SKM-1 treated with dmso at 0.1 percent for 144 hours (cell line): Measurements from ENCODE around the gene SOS1.

Source experiments
- DNase-seq: peaks from one replicate; lab custom pipeline; 2025; ENCODE audit not compliant: unreplicated experiment; lab: John Stamatoyannopoulos, UW

SOS1 gene

DNA sequence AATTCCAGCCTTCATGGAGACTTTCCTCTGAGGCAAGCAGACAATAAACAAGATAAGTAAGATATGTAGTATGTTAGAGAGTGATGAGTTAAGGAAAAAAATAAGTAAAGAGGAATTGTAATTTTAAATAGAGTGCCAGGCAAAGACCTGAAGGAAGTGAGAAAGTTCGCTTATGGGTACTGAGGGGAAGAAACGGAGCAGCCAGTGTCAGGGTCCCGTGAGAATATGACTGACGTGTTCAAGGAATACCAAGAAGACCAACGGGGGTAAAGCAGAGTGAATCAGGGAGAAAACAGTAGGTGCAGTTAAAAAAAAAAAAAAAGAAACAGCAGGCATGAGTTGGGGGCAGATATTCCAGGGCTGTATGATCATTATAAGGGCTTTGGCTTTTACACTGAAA lies 186.1 kb downstream of the SOS1 start:
- DNase-seq, result no peak

DNA sequence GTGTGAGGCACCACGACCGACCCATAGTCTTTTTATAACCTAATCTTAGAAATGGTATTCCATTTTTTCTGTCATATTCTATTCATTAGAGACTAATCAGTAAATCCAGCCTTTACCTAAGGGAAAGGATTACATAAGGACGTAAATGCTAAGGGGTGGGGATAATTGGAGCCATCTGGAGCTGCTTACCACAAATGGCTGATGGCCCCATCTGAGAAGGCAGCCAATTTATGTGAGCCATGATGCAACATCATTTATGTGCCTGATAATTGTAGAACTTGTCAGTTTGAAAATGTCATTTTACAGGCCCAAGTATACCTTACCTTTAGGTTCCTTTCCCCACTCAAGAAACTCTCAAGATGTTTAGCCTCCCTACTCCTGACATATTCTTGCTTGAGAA lies 187.2 kb downstream of the SOS1 start:
- no peak for DNase-seq

DNA sequence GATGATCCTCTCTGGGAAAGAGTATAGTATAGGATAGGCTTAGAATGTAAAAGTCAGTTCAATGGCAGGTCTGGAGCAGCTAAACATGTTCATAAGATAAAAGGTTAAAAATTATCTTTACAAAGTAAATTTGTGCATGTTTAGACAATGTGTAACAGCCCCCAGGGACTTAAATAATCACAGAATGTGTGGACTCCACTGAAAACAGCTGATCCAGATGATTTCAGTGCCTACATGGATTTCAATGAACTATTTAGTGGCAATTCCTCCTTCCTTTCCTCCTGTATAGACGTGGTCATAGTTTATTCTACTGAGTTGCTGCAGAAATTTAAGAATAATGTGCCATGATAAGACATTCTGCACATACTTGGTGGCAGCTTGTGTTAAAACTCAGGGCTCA lies 188.3 kb downstream of the SOS1 start:
- DNase-seq, result no peak
